ENCODE measurements around the gene FBXL7. TPM values are rescaled to one million over a fixed set of nuclear protein-coding genes. Genes with fewer than 3 reads are reported as not detected.

FBXL7 gene
- total and polyA plus RNA-seq, 8 donors, result 0.35 to 2.4 (median 1.2) TPM

DNA sequence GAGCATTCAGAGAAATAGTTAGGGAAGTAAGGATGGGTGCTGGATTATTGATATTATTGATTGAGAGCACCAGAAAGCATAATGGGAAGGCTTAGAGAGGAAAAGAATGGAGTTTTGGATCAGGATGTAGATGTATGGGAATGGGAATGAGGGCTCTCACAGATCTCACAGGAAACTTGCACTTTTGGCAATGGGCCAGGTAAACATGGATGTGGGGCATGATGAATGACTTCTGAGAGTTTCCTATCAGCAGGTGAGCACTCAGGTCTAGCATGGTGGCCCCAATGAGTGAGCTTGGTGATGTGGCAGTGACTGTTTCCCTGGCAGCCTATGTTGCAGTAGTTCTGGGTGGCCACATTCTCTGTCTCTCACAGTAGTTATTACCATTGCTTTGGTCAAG lies 283.8 kb downstream of the FBXL7 start:
- Histone ChIP-seq H3K36me3 (no peaks in the 10 kb centered on the region), H3K9me3 (no peaks in the 10 kb centered on the region), H3K4me3 (no peak overlapping the region), H3K27me3 (no peaks in the 10 kb centered on the region), H3K27ac (no peak overlapping the region), H3K4me1 (no peaks in the 10 kb centered on the region)
- TF ChIP-seq, protein P1, sequence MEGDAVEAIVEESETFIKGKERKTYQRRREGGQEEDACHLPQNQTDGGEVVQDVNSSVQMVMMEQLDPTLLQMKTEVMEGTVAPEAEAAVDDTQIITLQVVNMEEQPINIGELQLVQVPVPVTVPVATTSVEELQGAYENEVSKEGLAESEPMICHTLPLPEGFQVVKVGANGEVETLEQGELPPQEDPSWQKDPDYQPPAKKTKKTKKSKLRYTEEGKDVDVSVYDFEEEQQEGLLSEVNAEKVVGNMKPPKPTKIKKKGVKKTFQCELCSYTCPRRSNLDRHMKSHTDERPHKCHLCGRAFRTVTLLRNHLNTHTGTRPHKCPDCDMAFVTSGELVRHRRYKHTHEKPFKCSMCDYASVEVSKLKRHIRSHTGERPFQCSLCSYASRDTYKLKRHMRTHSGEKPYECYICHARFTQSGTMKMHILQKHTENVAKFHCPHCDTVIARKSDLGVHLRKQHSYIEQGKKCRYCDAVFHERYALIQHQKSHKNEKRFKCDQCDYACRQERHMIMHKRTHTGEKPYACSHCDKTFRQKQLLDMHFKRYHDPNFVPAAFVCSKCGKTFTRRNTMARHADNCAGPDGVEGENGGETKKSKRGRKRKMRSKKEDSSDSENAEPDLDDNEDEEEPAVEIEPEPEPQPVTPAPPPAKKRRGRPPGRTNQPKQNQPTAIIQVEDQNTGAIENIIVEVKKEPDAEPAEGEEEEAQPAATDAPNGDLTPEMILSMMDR (IDR thresholded peaks at IDR 0.05), result no peak
- DNase-seq, result no peak
- FAIRE-seq, result no peak
- intact Hi-C loops (cut with DNase I), result no loop called here
- no peak for ATAC-seq

DNA sequence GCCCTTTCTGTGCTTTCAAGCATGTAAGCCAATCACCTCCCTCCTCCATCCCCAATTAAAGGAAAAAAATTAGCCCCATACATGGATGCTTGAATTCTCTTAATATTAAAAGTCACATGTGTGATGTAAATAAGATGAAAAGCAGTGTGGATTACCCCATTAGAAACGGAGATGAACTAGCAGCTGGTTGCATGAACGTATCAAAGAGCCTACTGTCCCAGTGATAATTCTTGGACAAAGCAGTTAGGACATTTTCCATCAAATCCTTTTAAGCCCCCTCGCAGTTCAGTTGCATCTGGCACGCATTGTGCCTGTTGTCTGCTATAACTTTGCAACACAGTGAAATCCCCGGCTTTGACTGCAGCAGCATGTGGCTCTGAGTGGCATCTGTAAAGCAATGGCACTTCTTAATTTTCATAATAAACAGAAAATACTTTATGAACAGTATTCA lies 285.6 kb downstream of the FBXL7 start:
- FAIRE-seq, result no peak
- TF ChIP-seq, protein P1 (IDR thresholded peaks at IDR 0.05), result no peak
- DNase-seq, result no peak
- no peak overlapping the region for H3K27ac ChIP-seq
- no peaks in the 10 kb centered on the region for H3K27me3 ChIP-seq
- 51 to 61% methylated on average over 5 of the region's 5 CpGs for WGBS, 2 donors
- H3K36me3 ChIP-seq, result no peaks in the 10 kb centered on the region
- H3K9me3 ChIP-seq, result no peaks in the 10 kb centered on the region
- no peaks in the 10 kb centered on the region for H3K4me1 ChIP-seq
- no peak overlapping the region for H3K4me3 ChIP-seq
- intact Hi-C loops (cut with DNase I), result no loop called here
- no peak for ATAC-seq

DNA sequence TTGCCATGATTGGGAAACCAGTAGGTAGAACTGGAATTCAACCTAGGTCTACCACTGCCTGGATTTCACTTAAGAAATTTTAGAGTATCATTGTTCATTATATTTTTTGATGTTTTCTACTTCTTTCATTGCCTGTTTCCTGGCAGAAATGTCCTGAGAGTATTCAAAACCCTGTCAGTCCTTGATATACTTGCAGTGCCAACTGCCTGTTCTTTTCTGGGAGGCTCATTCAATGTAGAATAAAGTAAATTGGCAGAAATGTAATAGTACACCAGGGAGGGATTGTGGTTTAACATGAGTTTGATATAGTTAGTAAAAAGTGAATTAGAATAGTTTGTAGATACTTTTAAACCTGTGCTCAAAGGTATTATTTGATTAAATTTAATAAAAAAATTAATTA lies 286.3 kb downstream of the FBXL7 start:
- H3K4me1 ChIP-seq, result no peaks in the 10 kb centered on the region
- FAIRE-seq (no peak), ATAC-seq (no peak), DNase-seq (no peak)
- H3K9me3 ChIP-seq, result no peaks in the 10 kb centered on the region
- TF ChIP-seq, protein P1 (IDR thresholded peaks at IDR 0.05), result no peak
- H3K4me3 ChIP-seq, result no peak overlapping the region
- H3K36me3 ChIP-seq, result no peaks in the 10 kb centered on the region
- no peak overlapping the region for H3K27ac ChIP-seq
- intact Hi-C loops (cut with DNase I), result no loop called here
- H3K27me3 ChIP-seq, result no peaks in the 10 kb centered on the region

DNA sequence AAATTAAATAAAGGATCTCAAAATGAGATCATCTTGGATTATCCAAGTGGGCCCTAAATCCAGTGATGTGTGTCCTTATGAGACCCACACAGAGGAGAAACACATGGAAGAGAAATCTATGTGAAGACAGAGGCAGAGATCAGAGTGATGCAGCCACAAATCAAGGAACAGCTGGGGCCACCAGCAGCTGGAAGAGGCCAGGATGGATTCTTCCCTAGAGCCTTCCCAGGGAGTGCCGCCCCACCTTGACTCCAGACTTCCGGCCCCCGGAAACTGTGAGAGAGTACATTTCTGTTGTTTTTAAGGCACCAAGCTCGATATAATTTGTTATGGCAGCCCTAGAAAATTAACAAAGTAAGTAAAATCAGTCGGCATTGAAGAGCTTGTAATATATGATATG lies 286.9 kb downstream of the FBXL7 start:
- H3K27me3 ChIP-seq, result no peaks in the 10 kb centered on the region
- H3K36me3 ChIP-seq, result no peaks in the 10 kb centered on the region
- FAIRE-seq (no peak), DNase-seq (no peak), ATAC-seq (no peak)
- intact Hi-C loops (cut with DNase I), result no loop called here
- no peak overlapping the region for H3K27ac ChIP-seq
- H3K4me1 ChIP-seq, result no peaks in the 10 kb centered on the region
- H3K9me3 ChIP-seq, result no peaks in the 10 kb centered on the region
- H3K4me3 ChIP-seq, result no peak overlapping the region
- 64 to 72% methylated on average over 5 of the region's 5 CpGs for WGBS, 2 donors
- TF ChIP-seq, protein P1 (IDR thresholded peaks at IDR 0.05), result no peak

DNA sequence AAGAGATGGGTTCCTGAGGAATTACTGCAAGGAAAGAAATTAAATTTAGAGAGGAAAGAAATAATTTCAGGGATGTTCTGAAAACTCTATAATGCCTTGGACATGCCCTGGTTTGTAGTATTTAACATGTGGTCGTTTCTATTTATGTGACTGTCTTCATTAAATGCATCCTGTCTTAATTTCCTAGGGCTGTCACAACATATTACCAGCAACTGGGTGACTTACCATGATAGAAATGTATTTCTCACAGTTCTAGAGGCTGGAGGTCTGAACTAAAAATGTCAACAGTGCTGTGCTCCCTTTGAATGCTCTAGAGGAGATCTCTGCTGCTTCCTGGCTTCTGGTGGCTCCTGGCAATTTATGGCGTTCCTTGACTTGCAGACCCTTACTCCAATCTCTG lies 287.7 kb downstream of the FBXL7 start:
- H3K27ac ChIP-seq, result no peak overlapping the region
- no peak overlapping the region for H3K4me3 ChIP-seq
- H3K9me3 ChIP-seq, result no peaks in the 10 kb centered on the region
- DNase-seq, result no peak
- 47 to 48% methylated on average over 2 of the region's 2 CpGs for WGBS, 2 donors
- intact Hi-C loops (cut with DNase I), result no loop called here
- H3K4me1 ChIP-seq, result no peaks in the 10 kb centered on the region
- FAIRE-seq, result no peak
- TF ChIP-seq, protein P1 (IDR thresholded peaks at IDR 0.05), result no peak
- H3K27me3 ChIP-seq, result no peaks in the 10 kb centered on the region
- no peaks in the 10 kb centered on the region for H3K36me3 ChIP-seq
- ATAC-seq, result no peak
